ENCODE data around the gene BBIP1. TPM values are rescaled to one million over a fixed set of nuclear protein-coding genes. Genes with fewer than 3 reads are reported as not detected.

BBIP1 gene
- total and polyA plus RNA-seq, 10 of the 15 experiments (the other 5 are each of a cell fraction or from before 2014, with no cell fraction given): 13.8 to 40.8 (median 31.3) TPM

GRCh38 chr10:110852947-110853346 lies 66.0 kb downstream of the BBIP1 start (continued):
- TF ChIP-seq RELA (IDR thresholded peaks at IDR 0.05; ENCODE audit: borderline replicate concordance, partially characterized antibody) (no peak), ASH2L (IDR thresholded peaks at IDR 0.05; ENCODE audit: borderline replicate concordance, low read depth) (no peak), E2F8 (IDR thresholded peaks at IDR 0.05; ENCODE audit: low read depth, partially characterized antibody) (no peak), NR2F1 (conservative IDR thresholded peaks at IDR 0.05) (no peak), BHLHE40 (IDR thresholded peaks at IDR 0.05; ENCODE audit: borderline replicate concordance in 1 of 2, low read depth in 2 of 2, low read length in 1 of 2) (no peak), ESRRA (IDR thresholded peaks at IDR 0.05; ENCODE audit: low read length) (no peak), MTA3 (IDR thresholded peaks at IDR 0.05; ENCODE audit: borderline replicate concordance, low read length) (no peak)
- TF ChIP-seq, protein P1, sequence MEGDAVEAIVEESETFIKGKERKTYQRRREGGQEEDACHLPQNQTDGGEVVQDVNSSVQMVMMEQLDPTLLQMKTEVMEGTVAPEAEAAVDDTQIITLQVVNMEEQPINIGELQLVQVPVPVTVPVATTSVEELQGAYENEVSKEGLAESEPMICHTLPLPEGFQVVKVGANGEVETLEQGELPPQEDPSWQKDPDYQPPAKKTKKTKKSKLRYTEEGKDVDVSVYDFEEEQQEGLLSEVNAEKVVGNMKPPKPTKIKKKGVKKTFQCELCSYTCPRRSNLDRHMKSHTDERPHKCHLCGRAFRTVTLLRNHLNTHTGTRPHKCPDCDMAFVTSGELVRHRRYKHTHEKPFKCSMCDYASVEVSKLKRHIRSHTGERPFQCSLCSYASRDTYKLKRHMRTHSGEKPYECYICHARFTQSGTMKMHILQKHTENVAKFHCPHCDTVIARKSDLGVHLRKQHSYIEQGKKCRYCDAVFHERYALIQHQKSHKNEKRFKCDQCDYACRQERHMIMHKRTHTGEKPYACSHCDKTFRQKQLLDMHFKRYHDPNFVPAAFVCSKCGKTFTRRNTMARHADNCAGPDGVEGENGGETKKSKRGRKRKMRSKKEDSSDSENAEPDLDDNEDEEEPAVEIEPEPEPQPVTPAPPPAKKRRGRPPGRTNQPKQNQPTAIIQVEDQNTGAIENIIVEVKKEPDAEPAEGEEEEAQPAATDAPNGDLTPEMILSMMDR (IDR thresholded peaks at IDR 0.05 in 2 of 3, conservative IDR thresholded peaks at IDR 0.05 in 1 of 3; ENCODE audit: control insufficient read depth in 2 of 3, extremely low read depth in 1 of 3, insufficient read depth in 1 of 3, low read depth in 3 of 3, low read length in 3 of 3): no peak
- TF ChIP-seq, protein P2, sequence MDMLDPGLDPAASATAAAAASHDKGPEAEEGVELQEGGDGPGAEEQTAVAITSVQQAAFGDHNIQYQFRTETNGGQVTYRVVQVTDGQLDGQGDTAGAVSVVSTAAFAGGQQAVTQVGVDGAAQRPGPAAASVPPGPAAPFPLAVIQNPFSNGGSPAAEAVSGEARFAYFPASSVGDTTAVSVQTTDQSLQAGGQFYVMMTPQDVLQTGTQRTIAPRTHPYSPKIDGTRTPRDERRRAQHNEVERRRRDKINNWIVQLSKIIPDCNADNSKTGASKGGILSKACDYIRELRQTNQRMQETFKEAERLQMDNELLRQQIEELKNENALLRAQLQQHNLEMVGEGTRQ (IDR thresholded peaks at IDR 0.05; ENCODE audit: borderline replicate concordance, low read depth, low read length): no peak
- TF ChIP-seq, protein P3, sequence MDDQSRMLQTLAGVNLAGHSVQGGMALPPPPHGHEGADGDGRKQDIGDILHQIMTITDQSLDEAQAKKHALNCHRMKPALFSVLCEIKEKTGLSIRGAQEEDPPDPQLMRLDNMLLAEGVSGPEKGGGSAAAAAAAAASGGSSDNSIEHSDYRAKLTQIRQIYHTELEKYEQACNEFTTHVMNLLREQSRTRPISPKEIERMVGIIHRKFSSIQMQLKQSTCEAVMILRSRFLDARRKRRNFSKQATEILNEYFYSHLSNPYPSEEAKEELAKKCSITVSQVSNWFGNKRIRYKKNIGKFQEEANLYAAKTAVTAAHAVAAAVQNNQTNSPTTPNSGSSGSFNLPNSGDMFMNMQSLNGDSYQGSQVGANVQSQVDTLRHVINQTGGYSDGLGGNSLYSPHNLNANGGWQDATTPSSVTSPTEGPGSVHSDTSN (IDR thresholded peaks at IDR 0.05; ENCODE audit: insufficient replicate concordance, low read depth, low read length): no peak
- TF ChIP-seq, protein P4, sequence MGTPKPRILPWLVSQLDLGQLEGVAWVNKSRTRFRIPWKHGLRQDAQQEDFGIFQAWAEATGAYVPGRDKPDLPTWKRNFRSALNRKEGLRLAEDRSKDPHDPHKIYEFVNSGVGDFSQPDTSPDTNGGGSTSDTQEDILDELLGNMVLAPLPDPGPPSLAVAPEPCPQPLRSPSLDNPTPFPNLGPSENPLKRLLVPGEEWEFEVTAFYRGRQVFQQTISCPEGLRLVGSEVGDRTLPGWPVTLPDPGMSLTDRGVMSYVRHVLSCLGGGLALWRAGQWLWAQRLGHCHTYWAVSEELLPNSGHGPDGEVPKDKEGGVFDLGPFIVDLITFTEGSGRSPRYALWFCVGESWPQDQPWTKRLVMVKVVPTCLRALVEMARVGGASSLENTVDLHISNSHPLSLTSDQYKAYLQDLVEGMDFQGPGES (IDR thresholded peaks at IDR 0.05): no peak

All from GM12878 (cell line).